Measurements from ENCODE around the gene ATIC. TPM values are rescaled to one million over a fixed set of nuclear protein-coding genes. Genes with fewer than 3 reads are reported as not detected.

The ATIC gene
- total RNA-seq, 1 experiment from 2014 or later = 295 TPM

GRCh38 chr2:215358891-215359575 is 47.2 kb downstream of the ATIC start:
- Histone ChIP-seq H3T11ph (ENCODE audit: low read length) (no peak overlapping the region), H3K23me2 (ENCODE audit: insufficient read length, low read depth, low read length, poor library complexity, severe bottlenecking) (no peaks in the 10 kb centered on the region), H4K20me1 (ENCODE audit: control insufficient read depth, insufficient read depth, insufficient read length) (no peaks in the 10 kb centered on the region), H3K18ac (ENCODE audit: insufficient read length, low read depth, low read length) (no peak overlapping the region), H3K79me2 (ENCODE audit: insufficient read depth, low read length) (no peaks in the 10 kb centered on the region), H3K4me2 (ENCODE audit: insufficient read depth, insufficient read length, low read length) (no peak overlapping the region), H2AK5ac (ENCODE audit: insufficient read length, low read length) (no peak overlapping the region), H3K79me1 (ENCODE audit: insufficient read depth, low read depth, low read length, poor library complexity, severe bottlenecking) (no peaks in the 10 kb centered on the region), H3K4me1 (ENCODE audit: insufficient read depth, low read length) (no peaks in the 10 kb centered on the region), H2BK5ac (ENCODE audit: insufficient read length, low read length) (no peak overlapping the region), H3K27ac (ENCODE audit: insufficient read length, low read depth, low read length) (no peak overlapping the region), H4K5ac (ENCODE audit: insufficient read length, low read depth, low read length) (no peak overlapping the region), H3K4ac (ENCODE audit: low read depth, low read length) (no peak overlapping the region), H3K14ac (ENCODE audit: insufficient read depth, low read length) (no peak overlapping the region), H2BK120ac (ENCODE audit: low read depth, low read length, poor library complexity, severe bottlenecking) (no peak overlapping the region), H3K56ac (ENCODE audit: insufficient read length, low read depth, low read length) (no peak overlapping the region), H4K8ac (replicated peaks; ENCODE audit: insufficient read length, low read depth, low read length) (no peak overlapping the region), H4K91ac (ENCODE audit: insufficient read length, low read depth, low read length) (no peak overlapping the region), H2BK12ac (ENCODE audit: insufficient read length, low read depth, low read length) (no peak overlapping the region), H3K9me3 (ENCODE audit: control insufficient read depth, low read depth, low read length) (no peaks in the 10 kb centered on the region), H2BK20ac (ENCODE audit: low read depth, low read length, poor library complexity, severe bottlenecking) (no peak overlapping the region), H3K27me3 (ENCODE audit: insufficient read depth, low read length) (no peaks in the 10 kb centered on the region), H2BK15ac (ENCODE audit: low read depth, low read length) (no peak overlapping the region), H2AFZ (ENCODE audit: low read length) (no peak overlapping the region), H3K23ac (ENCODE audit: insufficient read length, low read depth, low read length) (no peak overlapping the region), H3K9ac (ENCODE audit: extremely low read depth, insufficient read length, low read length) (no peak overlapping the region)
- Mint-ChIP-seq H3K36me3 (ENCODE audit: insufficient read depth in 1 of 3, low read depth in 3 of 3) (peaks cover 5 to 33% (median 17%) of the 10 kb centered on the region in 3 experiments; a peak in 5 of 7 replicates), H3K4me3 (no peak overlapping the region), H3K9me3 (no peaks in the 10 kb centered on the region), H3K4me1 (no peaks in the 10 kb centered on the region), H3K27ac (no peak overlapping the region), H3K27me3 (ENCODE audit: low read depth) (no peaks in the 10 kb centered on the region)
- no peak for DNase-seq
- no peak for TF ChIP-seq CTCF (conservative IDR thresholded peaks at IDR 0.05)
- WGBS (ENCODE audit: extremely low coverage, insufficient read length, low lambda C conversion rate) = no CpG with 5 or more reads among the region's 15 CpGs

Measured in H9 (cell line).